Breast epithelium (tissue), 3 donors: Measurements from ENCODE around the gene CBLN4.

Experiments
- CTCF ChIP-seq, 3 donors: fragments of 450-650 bp; IDR thresholded peaks; one replicate each; pipeline ENCODE4 v1.5.1; 2016 to 2017; ENCODE audit warnings: antibody characterized with exemption in 3 of 3, mild to moderate bottlenecking in 3 of 3, moderate library complexity in 3 of 3
- POLR2A ChIP-seq: fragments of 450-650 bp; IDR thresholded peaks from one replicate; pipeline ENCODE4 v1.6.1; 2016; ENCODE audit warnings: antibody characterized with exemption, mild to moderate bottlenecking, moderate library complexity

GRCh38 chr20:56017560-56017959, 12.2 kb upstream of the CBLN4 start:
- TF ChIP-seq POLR2A: no peak
- no peak for TF ChIP-seq CTCF (IDR thresholded peaks at IDR 0.05)
